Endothelial cell of umbilical vein (primary cell): ENCODE results near the gene CNTD1. TPM values are rescaled to one million over a fixed set of nuclear protein-coding genes. Genes with fewer than 3 reads are reported as not detected.

Experiments
- BruUV-seq: library from RNA; stranded (reverse); fragments of 400-500 nt; replicated peaks from 2 replicates; lab custom pipeline; 2021; lab: Mats Ljungman, UMichigan
- CTCF ChIA-PET: fragments of 300-600, 350-600 bp; sonication (Branson Sonifier 250); formaldehyde crosslinking; loops from one replicate; lab custom pipeline; 2021; ENCODE audit warnings: antibody characterized with exemption, inconsistent platforms; lab: Charles Lee
- POLR2A ChIA-PET: fragments of 300-600, 350-600 bp; sonication (Branson Sonifier 250); formaldehyde crosslinking; loops from one replicate; lab custom pipeline; 2021; ENCODE audit warnings: antibody characterized with exemption, inconsistent platforms; lab: Charles Lee
- DNase-seq: peaks from one replicate; pipeline ENCODE4 v3.0.0-alpha.2; 2011; ENCODE audit warnings: low read depth, low spot score
- FAIRE-seq: peaks from 2 replicates; lab custom pipeline; 2011; peaks lifted over from hg19 to GRCh38; lab: Jason Lieb, UNC
- H2AFZ ChIP-seq: 2 replicates; pipeline ENCODE4 v1.6.0; 2012; ENCODE audit warnings: low read depth, low read length, control low read depth, inconsistent platforms
- H3K27ac ChIP-seq: 2 replicates; pipeline ENCODE4 v1.5.1; 2011; ENCODE audit warnings: low read depth, mild to moderate bottlenecking, control low read depth, low read length, moderate library complexity; ENCODE audit not compliant: insufficient read depth
- H3K27me3 ChIP-seq, 2 experiments: 2 replicates each; pipeline versions ENCODE4 v1.6.0 to v1.6.1; 2011; ENCODE audit warnings: low read length in 2 of 2, mixed read lengths in 1 of 2; ENCODE audit not compliant: control insufficient read depth in 2 of 2, insufficient read depth in 2 of 2
- H3K36me3 ChIP-seq, 2 experiments: 2 replicates in 1 of 2; 3 replicates in 1 of 2; pipeline ENCODE4 v1.5.1; 2011; ENCODE audit warnings: low read length in 2 of 2, mild to moderate bottlenecking in 1 of 2, moderate library complexity in 1 of 2; ENCODE audit not compliant: control insufficient read depth in 2 of 2, insufficient read depth in 2 of 2; ENCODE audit errors: extremely low read depth in 1 of 2
- H3K4me1 ChIP-seq: 3 replicates; pipeline ENCODE4 v1.5.1; 2011; ENCODE audit warnings: mild to moderate bottlenecking, low read length; ENCODE audit not compliant: control insufficient read depth, insufficient read depth; ENCODE audit errors: extremely low read depth
- H3K4me2 ChIP-seq: 2 replicates; pipeline ENCODE4 v1.6.1; 2011; ENCODE audit warnings: low read length, control low read depth, mixed read lengths; ENCODE audit not compliant: insufficient read depth
- H3K4me3 ChIP-seq, 3 experiments: fragments of 200-600 bp in 1 of 3; sonication (generic), shearing (Covaris generic) in 1 of 3; replicated peaks in 1 of 3; 2 replicates each; pipeline ENCODE4 v1.5.1; 2011 to 2016; ENCODE audit warnings: control low read depth in 3 of 3, low read length in 3 of 3, mild to moderate bottlenecking in 2 of 3, inconsistent platforms in 1 of 3, low read depth in 1 of 3, moderate library complexity in 1 of 3; ENCODE audit not compliant: insufficient read depth in 1 of 3
- H3K79me2 ChIP-seq: 2 replicates; pipeline ENCODE4 v1.6.0; 2012; ENCODE audit warnings: low read length, inconsistent platforms; ENCODE audit not compliant: control insufficient read depth, insufficient read depth
- H3K9ac ChIP-seq: replicated peaks from 2 replicates; pipeline ENCODE3; 2011; ENCODE audit warnings: low read length, control low read depth; ENCODE audit not compliant: insufficient read depth; ENCODE audit errors: extremely low read depth
- H3K9me1 ChIP-seq: replicated peaks from 3 replicates; pipeline ENCODE4 v1.6.0; 2011; ENCODE audit warnings: mild to moderate bottlenecking, low read length; ENCODE audit not compliant: control insufficient read depth, insufficient read depth; ENCODE audit errors: extremely low read depth
- H3K9me3 ChIP-seq: replicated peaks from 2 replicates; pipeline ENCODE4 v1.5.1; 2012; ENCODE audit warnings: low read length, inconsistent platforms; ENCODE audit not compliant: control insufficient read depth, insufficient read depth
- H4K20me1 ChIP-seq: replicated peaks from 2 replicates; pipeline ENCODE3; 2011; ENCODE audit warnings: mild to moderate bottlenecking, low read length; ENCODE audit not compliant: control insufficient read depth, insufficient read depth; ENCODE audit errors: extremely low read depth
- CTCF ChIP-seq, 2 donors: IDR thresholded peaks; 1 replicate in 1 of 2; 2 replicates in 1 of 2; pipeline ENCODE4 v1.5.1; 2011; ENCODE audit warnings: low read length in 2 of 2, mild to moderate bottlenecking in 2 of 2, moderate library complexity in 2 of 2, control low read depth in 1 of 2, inconsistent platforms in 1 of 2, low read depth in 1 of 2; ENCODE audit not compliant: insufficient read depth in 1 of 2; ENCODE audit errors: extremely low read depth in 1 of 2
- EZH2 ChIP-seq: IDR thresholded peaks from 2 replicates; pipeline ENCODE4 v1.6.1; 2012; ENCODE audit warnings: borderline replicate concordance, low read depth, mild to moderate bottlenecking, moderate library complexity, low read length, inconsistent platforms; ENCODE audit not compliant: severe bottlenecking
- FOS ChIP-seq: IDR thresholded peaks from 2 replicates; pipeline ENCODE4 v1.6.1; 2011; ENCODE audit warnings: mild to moderate bottlenecking, low read length, moderate library complexity, borderline replicate concordance; ENCODE audit not compliant: insufficient read depth
- GATA2 ChIP-seq: IDR thresholded peaks from 2 replicates; pipeline ENCODE4 v1.7.0; 2011; ENCODE audit warnings: low read depth, mild to moderate bottlenecking, moderate library complexity, mixed read lengths, low read length; ENCODE audit not compliant: insufficient read length, insufficient read depth
- JUN ChIP-seq: IDR thresholded peaks from 2 replicates; pipeline ENCODE4 v1.6.1; 2011; ENCODE audit warnings: borderline replicate concordance, low read depth; ENCODE audit not compliant: insufficient read length, insufficient read depth
- MAX ChIP-seq: IDR thresholded peaks from 2 replicates; pipeline ENCODE4 v1.6.1; 2011; ENCODE audit not compliant: insufficient read depth, insufficient read length
- MYC ChIP-seq: IDR thresholded peaks from one replicate; pipeline ENCODE4 v1.6.1; 2011; ENCODE audit warnings: mild to moderate bottlenecking, low read depth, low read length
- POLR2A ChIP-seq: IDR thresholded peaks from 2 replicates; pipeline ENCODE4 v1.6.1; 2012; ENCODE audit warnings: low read depth, mild to moderate bottlenecking, control low read depth, low read length
- POLR2AphosphoS5 ChIP-seq: IDR thresholded peaks from 2 replicates; pipeline ENCODE4 v1.6.1; 2012; ENCODE audit warnings: low read depth, mild to moderate bottlenecking, control low read depth, low read length, moderate library complexity; ENCODE audit not compliant: insufficient read depth
- dilution Hi-C: fragments of 300-500 bp; cut with MboI; formaldehyde crosslinking; loops from one replicate; pipeline ENCODE4 v1.15.0; 2019; ENCODE audit warnings: low sequenced_read_pairs; ENCODE audit not compliant: extremely low pct_ligation_motif_present
- intact Hi-C: fragments of 100-400 bp; cut with micrococcal nuclease; formaldehyde crosslinking; loops from one replicate; pipeline ENCODE4 v1.10.0; 2022
- polyA plus RNA-seq, 4 experiments: library from polyadenylated mRNA; depleted of rRNA in 3 of 4; stranded (reverse) in 3 of 4; unstranded in 1 of 4; fragments of >200 nt; gene quantifications; 2 replicates each; pipeline versions ENCODE4 v1.2.1 to v1.2.3, GENCODE V29; 2011 to 2012; ENCODE audit warnings: missing spikeins in 1 of 4
- total RNA-seq: library from RNA; stranded (reverse); gene quantifications from 2 replicates; pipeline ENCODE4 v1.2.3, GENCODE V29; 2021

Gene CNTD1
- total and polyA plus RNA-seq, 2 donors (not counting 3 experiments of a cell fraction or from before 2014, with no cell fraction given), result not detected

- no peaks in the 10 kb centered on the region for H4K20me1 ChIP-seq
- ChIA-PET POLR2A (interaction anchor here (0.5 to 0.9 kb wide), 3 partner anchors 15 to 50 kb away, joined by 3 to 4 read pairs (median 3); partner anchors contain the start of gene RAMP2), CTCF (interaction anchor here (0.7 to 4.7 kb wide), 7 partner anchors 8 to 59 kb away, joined by 3 to 44 read pairs (median 4); partner anchors contain the start of genes BECN1 and VPS25)
- H3K4me1 ChIP-seq, result peaks cover 35% of the 10 kb centered on the region
- H3K9me3 ChIP-seq, result no peaks in the 10 kb centered on the region
- peak overlapping the region; percentile 53 for H2AFZ ChIP-seq
- peak overlapping the region; percentile 54 for H3K4me2 ChIP-seq
- intact Hi-C loops (loop anchor here (5.0 kb wide), 1 partner anchor 104 kb away; the partner anchor contains the start of gene PLEKHH3), dilution Hi-C loops (no loop called here)
- TF ChIP-seq EZH2 (peak; percentile 47), CTCF (IDR thresholded peaks at IDR 0.05; ENCODE audit: extremely low read depth in 1 of 2, insufficient read depth in 1 of 2, low read depth in 1 of 2, low read length in 2 of 2) (no peak), POLR2AphosphoS5 (no peak), GATA2 (no peak), JUN (no peak), POLR2A (no peak), MAX (no peak), FOS (no peak), MYC (no peak)
- DNase-seq (no peak), FAIRE-seq (peak; percentile 12)
- H3K79me2 ChIP-seq, result no peaks in the 10 kb centered on the region
- no TSS peak for BruUV-seq
- no peaks in the 10 kb centered on the region for H3K9me1 ChIP-seq
- peak overlapping the region in 2 of 3 experiments; percentile 16 to 48 for H3K4me3 ChIP-seq
- H3K27me3 ChIP-seq, result peaks cover 14 to 15% of the 10 kb centered on the region in 2 experiments
- H3K36me3 ChIP-seq, result peaks cover 0 to 8% of the 10 kb centered on the region in 2 experiments
- H3K27ac ChIP-seq, result no peak overlapping the region
- H3K9ac ChIP-seq, result no peak overlapping the region
Observed at GRCh38 chr17:42780851-42781638, 17.6 kb upstream of the CNTD1 start.
